Measurements from ENCODE around the gene HOXD10. TPM values are rescaled to one million over a fixed set of nuclear protein-coding genes. Genes with fewer than 3 reads are reported as not detected.
A peak's percentile ranks its signal among the peaks of the same experiment; 100 is the strongest.

Gene HOXD10
- total and polyA plus RNA-seq, 2 of the 13 experiments (the other 11 are each of a cell fraction or from before 2014, with no cell fraction given): not detected

GRCh38 chr2:176149481-176149938, 32.9 kb downstream of the HOXD10 start:
- H3K27ac ChIP-seq (ENCODE audit: extremely low read length, insufficient read depth, low read length): no peak overlapping the region
- in situ Hi-C loops (cut with HindIII; ENCODE audit: extremely low pct_ligation_motif_present, low pct_unique_long_range_greater_than_20kb): no loop called here
- 15% methylated on average over 22 of the region's 22 CpGs for WGBS (ENCODE audit: low lambda C conversion rate)
- peak overlapping the region in 1 of 3 experiments; percentile 37; a peak in 1 of 6 replicates for H3K4me3 ChIP-seq (replicated peaks in 1 of 3; ENCODE audit: insufficient read depth in 1 of 3, low read depth in 2 of 3, low read length in 3 of 3)
- no peak for FAIRE-seq
- no peaks in the 10 kb centered on the region for H3K36me3 ChIP-seq (replicated peaks in 1 of 2; ENCODE audit: control insufficient read depth in 1 of 2, insufficient read depth in 2 of 2, low read length in 2 of 2)
- peak overlapping the region; percentile 37 for H3K4me2 ChIP-seq (ENCODE audit: low read depth, low read length)
- ChIA-PET CTCF (ENCODE audit: low intra/inter-chr PET ratio, low total read pairs) (no interaction called here), POLR2A (no interaction called here)
- DNase-seq (ENCODE audit: low spot score): no peak
- no TSS peak for BruUV-seq (replicated peaks)
- TF ChIP-seq ZNF572 (CRISPR knock-in tag; IDR thresholded peaks at IDR 0.05) (0 out of 2 replicates have a peak, but pooled peaks have one; percentile 23), NRL (CRISPR knock-in tag; IDR thresholded peaks at IDR 0.05; ENCODE audit: borderline replicate concordance) (0 out of 2 replicates have a peak, but pooled peaks have one; percentile 20), SALL1 (CRISPR knock-in tag; IDR thresholded peaks at IDR 0.05) (peak; percentile 10; the same call in 1 of the 2 replicates), HMGXB3 (CRISPR knock-in tag; IDR thresholded peaks at IDR 0.05; ENCODE audit: borderline replicate concordance) (no peak), ZNF354B (CRISPR knock-in tag; IDR thresholded peaks at IDR 0.05) (no peak), RAD51 (IDR thresholded peaks at IDR 0.05; ENCODE audit: borderline replicate concordance) (no peak), ZNF687 (CRISPR knock-in tag; IDR thresholded peaks at IDR 0.05) (peak; percentile 56)
- intact Hi-C loops (cut with micrococcal nuclease; ENCODE audit: unreplicated experiment): no loop called here
- peaks cover 19 to 91% of the 10 kb centered on the region in 2 experiments for H3K27me3 ChIP-seq (ENCODE audit: control insufficient read depth in 1 of 2, insufficient read depth in 2 of 2, low read length in 2 of 2)
- ATAC-seq: peak; percentile 62
- H3K9me3 ChIP-seq (ENCODE audit: low read length): no peaks in the 10 kb centered on the region
- no peak overlapping the region for H2AFZ ChIP-seq (ENCODE audit: low read length)
- no peak overlapping the region for H3K9ac ChIP-seq (ENCODE audit: insufficient read depth, low read depth, low read length)
- no peaks in the 10 kb centered on the region for H4K20me1 ChIP-seq (ENCODE audit: insufficient read depth, low read length)
- no peaks in the 10 kb centered on the region for H3K79me2 ChIP-seq (ENCODE audit: insufficient read depth, low read length)
- H3K4me1 ChIP-seq (ENCODE audit: insufficient read depth, low read length): peaks cover 21% of the 10 kb centered on the region

Data from HepG2 (cell line).